ENCODE data around the gene RPTOR. TPM values are rescaled to one million over a fixed set of nuclear protein-coding genes. Genes with fewer than 3 reads are reported as not detected.

The RPTOR gene
- total RNA-seq, 1 experiment from 2014 or later = 66.7 TPM

DNA sequence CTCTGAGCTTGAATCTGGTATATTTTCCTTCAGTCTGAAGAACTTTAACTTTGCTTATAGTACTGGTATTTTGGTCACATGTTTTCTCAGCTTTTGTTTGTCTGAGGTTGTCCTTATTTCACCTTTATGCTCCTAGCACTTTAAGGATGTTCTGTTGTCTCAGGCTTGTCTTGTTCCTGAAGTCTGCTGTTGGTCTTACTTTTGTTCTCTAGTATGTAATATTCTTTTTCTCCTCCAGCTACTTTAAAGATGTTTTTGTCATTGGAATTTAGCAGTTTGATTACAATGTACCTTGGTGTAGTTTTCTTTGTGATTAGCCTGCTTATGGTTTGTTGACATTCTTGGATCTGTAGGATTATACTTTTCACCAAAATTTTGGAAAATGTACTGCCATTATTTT, 23.6 kb downstream of the RPTOR start:
- no peak overlapping the region for H3K4me3 ChIP-seq (ENCODE audit: low read depth, low read length)
- POLR2A ChIA-PET = interaction anchor here (0.5 kb wide), 1 partner anchor 152 kb away, joined by 10 read pairs; no protein-coding TSS in a partner anchor
- Mint-ChIP-seq H3K27me3 (ENCODE audit: insufficient read depth, unreplicated experiment) (no peaks in the 10 kb centered on the region), H3K9me3 (ENCODE audit: unreplicated experiment) (no peaks in the 10 kb centered on the region), H3K4me1 (ENCODE audit: low read depth, unreplicated experiment) (peaks cover 17% of the 10 kb centered on the region), H3K27ac (ENCODE audit: unreplicated experiment) (no peak overlapping the region), H3K36me3 (ENCODE audit: insufficient read depth, unreplicated experiment) (peaks cover 4% of the 10 kb centered on the region), H3K4me3 (ENCODE audit: unreplicated experiment) (no peak overlapping the region)
- CTCF ChIA-PET = no interaction called here
- TF ChIP-seq CTCF (IDR thresholded peaks at IDR 0.05; ENCODE audit: insufficient read depth in 1 of 2, low read depth in 1 of 2, low read length in 1 of 2, severe bottlenecking in 1 of 2, unreplicated experiment in 1 of 2) = no peak
- no peaks in the 10 kb centered on the region for H3K36me3 ChIP-seq (ENCODE audit: control insufficient read depth, insufficient read depth, low read length)
- no peak for DNase-seq
- intact Hi-C loops (cut with micrococcal nuclease; ENCODE audit: unreplicated experiment) = no loop called here
- BruUV-seq (replicated peaks) = no TSS peak
- H3K27me3 ChIP-seq (replicated peaks; ENCODE audit: control insufficient read depth, insufficient read depth, low read length) = no peaks in the 10 kb centered on the region
- H3K9me3 ChIP-seq = no peaks in the 10 kb centered on the region
- no peaks in the 10 kb centered on the region for H3K4me1 ChIP-seq

DNA sequence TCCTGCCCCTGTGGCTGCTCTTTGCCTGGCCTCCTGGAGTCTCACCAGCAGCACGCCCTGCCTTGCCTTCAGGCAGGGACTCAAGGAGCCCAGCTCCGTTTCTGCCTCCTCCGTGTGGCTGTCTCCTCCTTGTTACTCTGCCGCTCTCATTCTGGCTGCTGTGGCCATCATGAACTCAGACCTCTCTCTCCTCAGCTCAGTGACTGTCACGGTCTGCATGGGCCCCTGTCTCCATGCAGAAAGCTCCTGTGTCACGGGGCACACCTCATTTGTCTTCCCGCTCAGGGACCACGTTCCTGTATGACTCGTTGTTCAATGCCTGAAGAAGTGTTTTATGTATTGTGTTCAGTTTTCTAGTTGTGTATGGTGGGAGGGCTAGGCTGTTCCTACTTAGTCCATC, 25.3 kb downstream of the RPTOR start:
- H3K4me1 Mint-ChIP-seq (ENCODE audit: low read depth, unreplicated experiment) = peaks cover 12% of the 10 kb centered on the region
- no peaks in the 10 kb centered on the region for H3K36me3 ChIP-seq (ENCODE audit: control insufficient read depth, insufficient read depth, low read length)
- ChIA-PET CTCF (no interaction called here), POLR2A (no interaction called here)
- H3K27ac Mint-ChIP-seq (ENCODE audit: unreplicated experiment) = no peak overlapping the region
- DNase-seq = no peak
- peaks cover 4% of the 10 kb centered on the region for H3K36me3 Mint-ChIP-seq (ENCODE audit: insufficient read depth, unreplicated experiment)
- H3K27me3 Mint-ChIP-seq (ENCODE audit: insufficient read depth, unreplicated experiment) = no peaks in the 10 kb centered on the region
- H3K4me3 Mint-ChIP-seq (ENCODE audit: unreplicated experiment) = no peak overlapping the region
- H3K9me3 Mint-ChIP-seq (ENCODE audit: unreplicated experiment) = no peaks in the 10 kb centered on the region
- H3K9me3 ChIP-seq = no peaks in the 10 kb centered on the region
- no peak overlapping the region for H3K4me3 ChIP-seq (ENCODE audit: low read depth, low read length)
- BruUV-seq (replicated peaks) = no TSS peak
- no peaks in the 10 kb centered on the region for H3K27me3 ChIP-seq (replicated peaks; ENCODE audit: control insufficient read depth, insufficient read depth, low read length)
- H3K4me1 ChIP-seq = no peaks in the 10 kb centered on the region
- intact Hi-C loops (cut with micrococcal nuclease; ENCODE audit: unreplicated experiment) = no loop called here
- TF ChIP-seq CTCF (IDR thresholded peaks at IDR 0.05; ENCODE audit: insufficient read depth in 1 of 2, low read depth in 1 of 2, low read length in 1 of 2, severe bottlenecking in 1 of 2, unreplicated experiment in 1 of 2) = no peak

DNA sequence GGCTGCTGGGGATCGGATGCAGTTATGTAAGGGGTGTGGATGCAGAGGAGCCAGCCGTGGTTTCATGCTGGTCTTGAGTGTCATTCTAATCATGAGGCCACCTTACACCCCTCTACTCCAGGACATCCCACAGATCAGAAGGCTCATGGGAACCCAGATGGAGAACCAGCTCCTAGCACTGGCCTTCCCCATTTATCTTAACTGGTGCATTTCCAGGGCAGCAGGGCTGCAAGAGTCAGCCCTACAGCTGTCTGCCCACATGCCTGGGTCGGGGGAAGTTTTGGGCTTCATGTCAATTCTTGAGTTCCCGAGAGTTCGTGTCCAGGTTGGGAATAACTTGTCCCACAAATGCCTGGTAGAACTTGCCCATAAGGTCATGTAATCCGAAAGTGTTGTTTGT, 29.1 kb downstream of the RPTOR start:
- H3K4me1 ChIP-seq = no peaks in the 10 kb centered on the region
- POLR2A ChIA-PET = no interaction called here
- H3K27me3 ChIP-seq (replicated peaks; ENCODE audit: control insufficient read depth, insufficient read depth, low read length) = no peaks in the 10 kb centered on the region
- peaks cover 10% of the 10 kb centered on the region for H3K36me3 Mint-ChIP-seq (ENCODE audit: insufficient read depth, unreplicated experiment)
- no peaks in the 10 kb centered on the region for H3K36me3 ChIP-seq (ENCODE audit: control insufficient read depth, insufficient read depth, low read length)
- H3K9me3 Mint-ChIP-seq (ENCODE audit: unreplicated experiment) = no peaks in the 10 kb centered on the region
- no peak overlapping the region for H3K27ac Mint-ChIP-seq (ENCODE audit: unreplicated experiment)
- no peak for TF ChIP-seq CTCF (IDR thresholded peaks at IDR 0.05; ENCODE audit: insufficient read depth in 1 of 2, low read depth in 1 of 2, low read length in 1 of 2, severe bottlenecking in 1 of 2, unreplicated experiment in 1 of 2)
- no peak overlapping the region for H3K4me3 ChIP-seq (ENCODE audit: low read depth, low read length)
- H3K4me3 Mint-ChIP-seq (ENCODE audit: unreplicated experiment) = no peak overlapping the region
- CTCF ChIA-PET = interaction anchor here (0.6 to 0.9 kb wide), 3 partner anchors 60 to 355 kb away, joined by 3 to 4 read pairs (median 3); no protein-coding TSS in a partner anchor
- no peaks in the 10 kb centered on the region for H3K9me3 ChIP-seq
- H3K27me3 Mint-ChIP-seq (ENCODE audit: insufficient read depth, unreplicated experiment) = no peaks in the 10 kb centered on the region
- intact Hi-C loops (cut with micrococcal nuclease; ENCODE audit: unreplicated experiment) = no loop called here
- peaks cover 21% of the 10 kb centered on the region for H3K4me1 Mint-ChIP-seq (ENCODE audit: low read depth, unreplicated experiment)
- DNase-seq = no peak
- BruUV-seq (replicated peaks) = no TSS peak
